PC-3 (cell line): ENCODE measurements around the gene NRXN2. TPM values are rescaled to one million over a fixed set of nuclear protein-coding genes. Genes with fewer than 3 reads are reported as not detected.

ENCODE experiments used
- ATAC-seq: fragments of 200-7000 bp; cut with Tn5 transposase; 2 replicates; pipeline ENCODE4 v1.9.1; 2020; ENCODE audit warnings: mild to moderate bottlenecking, moderate library complexity
- BruUV-seq: library from RNA; stranded (reverse); fragments of 400-500 nt; replicated peaks from 2 replicates; lab custom pipeline; 2021; lab: Mats Ljungman, UMichigan
- CTCF ChIA-PET: fragments of 300-600 bp; sonication (Branson Sonifier 250); formaldehyde crosslinking; loops from one replicate; lab custom pipeline; 2022; ENCODE audit warnings: antibody characterized with exemption; lab: Charles Lee
- POLR2A ChIA-PET: fragments of 300-600 bp; sonication (Branson Sonifier 250); formaldehyde crosslinking; loops from one replicate; lab custom pipeline; 2022; ENCODE audit warnings: antibody characterized with exemption; ENCODE audit not compliant: unreplicated experiment; lab: Charles Lee
- DNase-seq: peaks from one replicate; pipeline ENCODE4 v3.0.0-alpha.2; 2015
- H2AFZ ChIP-seq: fragments of 300-600 bp; sonication (generic); 2 replicates; pipeline ENCODE4 v1.6.0; 2016; ENCODE audit warnings: antibody characterized with exemption, low read length
- H3F3A ChIP-seq: fragments of 300-600 bp; sonication (generic); one replicate; pipeline ENCODE4 v1.6.0; 2017; ENCODE audit warnings: antibody characterized with exemption, low read length, control low read depth, mild to moderate bottlenecking; ENCODE audit not compliant: unreplicated experiment
- H3K27ac ChIP-seq: fragments of 300-600 bp; sonication (generic); 2 replicates; pipeline ENCODE4 v1.5.1; 2016; ENCODE audit warnings: mild to moderate bottlenecking, low read length
- H3K27me3 ChIP-seq: fragments of 300-600 bp; sonication (generic); 2 replicates; pipeline ENCODE4 v1.6.1; 2016; ENCODE audit warnings: low read length, mixed read lengths
- H3K36me3 ChIP-seq: fragments of 300-600 bp; sonication (generic); 2 replicates; pipeline ENCODE4 v1.6.1; 2016; ENCODE audit warnings: low read depth, mixed run types, low read length, mixed read lengths
- H3K4me1 ChIP-seq: fragments of 300-600 bp; sonication (generic); 2 replicates; pipeline ENCODE4 v1.5.1; 2016; ENCODE audit warnings: low read length; ENCODE audit not compliant: insufficient read depth
- H3K4me2 ChIP-seq: fragments of 300-600 bp; sonication (generic); 2 replicates; pipeline ENCODE4 v1.6.0; 2016; ENCODE audit warnings: low read length
- H3K4me3 ChIP-seq: fragments of 300-600 bp; sonication (generic); 2 replicates; pipeline ENCODE4 v1.5.1; 2016; ENCODE audit warnings: mild to moderate bottlenecking, low read length, mixed read lengths
- H3K79me2 ChIP-seq: fragments of 300-600 bp; sonication (generic); 2 replicates; pipeline ENCODE4 v1.6.1; 2017; ENCODE audit warnings: low read length, mixed read lengths
- H3K9ac ChIP-seq: fragments of 300-600 bp; sonication (generic); 2 replicates; pipeline ENCODE4 v1.6.0; 2016; ENCODE audit warnings: mild to moderate bottlenecking, low read length
- H3K9me2 ChIP-seq: fragments of 300-600 bp; sonication (generic); replicated peaks from 2 replicates; pipeline ENCODE4 v1.6.1; 2016; ENCODE audit warnings: mixed run types, low read length, mixed read lengths
- H3K9me3 ChIP-seq: fragments of 300-600 bp; sonication (generic); 2 replicates; pipeline ENCODE4 v1.6.1; 2016; ENCODE audit warnings: low read length, mixed read lengths
- H4K20me1 ChIP-seq: fragments of 300-600 bp; sonication (generic); 2 replicates; pipeline ENCODE4 v1.6.1; 2016; ENCODE audit warnings: low read length, mixed read lengths
- EZH2 ChIP-seq: fragments of 300-600 bp; sonication (generic); IDR thresholded peaks from one replicate; pipeline ENCODE4 v1.6.1; 2017; ENCODE audit warnings: antibody characterized with exemption, mild to moderate bottlenecking, low read length; ENCODE audit not compliant: unreplicated experiment
- EZH2phosphoT487 ChIP-seq: fragments of 300-600 bp; sonication (generic); IDR thresholded peaks from 2 replicates; pipeline ENCODE4 v1.6.1; 2018; ENCODE audit warnings: mild to moderate bottlenecking, antibody characterized with exemption, low read length, borderline replicate concordance
- intact Hi-C: fragments of 100-400 bp; cut with micrococcal nuclease; formaldehyde crosslinking; loops from 2 replicates; pipeline ENCODE4 v1.9.0; 2023
- total RNA-seq: library from RNA; depleted of rRNA; stranded (reverse); fragments of >200 nt; gene quantifications from 2 replicates; pipeline ENCODE4 v1.2.3, GENCODE V29; 2014
- TF ChIP-seq, protein P1 (sequence below): fragments of 300-600 bp; sonication (generic); conservative IDR thresholded peaks from 2 replicates; pipeline ENCODE4 v1.5.1; 2017; ENCODE audit warnings: antibody characterized with exemption, low read depth, mild to moderate bottlenecking, low read length

Gene NRXN2
- total RNA-seq, 1 experiment from 2014 or later = not detected

GRCh38 chr11:64681171-64681570, 41.8 kb downstream of the NRXN2 start:
- no peak overlapping the region for H3K27ac ChIP-seq
- TF ChIP-seq, protein P1, sequence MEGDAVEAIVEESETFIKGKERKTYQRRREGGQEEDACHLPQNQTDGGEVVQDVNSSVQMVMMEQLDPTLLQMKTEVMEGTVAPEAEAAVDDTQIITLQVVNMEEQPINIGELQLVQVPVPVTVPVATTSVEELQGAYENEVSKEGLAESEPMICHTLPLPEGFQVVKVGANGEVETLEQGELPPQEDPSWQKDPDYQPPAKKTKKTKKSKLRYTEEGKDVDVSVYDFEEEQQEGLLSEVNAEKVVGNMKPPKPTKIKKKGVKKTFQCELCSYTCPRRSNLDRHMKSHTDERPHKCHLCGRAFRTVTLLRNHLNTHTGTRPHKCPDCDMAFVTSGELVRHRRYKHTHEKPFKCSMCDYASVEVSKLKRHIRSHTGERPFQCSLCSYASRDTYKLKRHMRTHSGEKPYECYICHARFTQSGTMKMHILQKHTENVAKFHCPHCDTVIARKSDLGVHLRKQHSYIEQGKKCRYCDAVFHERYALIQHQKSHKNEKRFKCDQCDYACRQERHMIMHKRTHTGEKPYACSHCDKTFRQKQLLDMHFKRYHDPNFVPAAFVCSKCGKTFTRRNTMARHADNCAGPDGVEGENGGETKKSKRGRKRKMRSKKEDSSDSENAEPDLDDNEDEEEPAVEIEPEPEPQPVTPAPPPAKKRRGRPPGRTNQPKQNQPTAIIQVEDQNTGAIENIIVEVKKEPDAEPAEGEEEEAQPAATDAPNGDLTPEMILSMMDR = no peak
- no peaks in the 10 kb centered on the region for H3K36me3 ChIP-seq
- H3F3A ChIP-seq = no peaks in the 10 kb centered on the region
- H3K4me2 ChIP-seq = no peak overlapping the region
- H3K79me2 ChIP-seq = no peaks in the 10 kb centered on the region
- H3K27me3 ChIP-seq = peaks cover 51% of the 10 kb centered on the region
- no peak overlapping the region for H2AFZ ChIP-seq
- POLR2A ChIA-PET = no interaction called here
- no peaks in the 10 kb centered on the region for H3K4me1 ChIP-seq
- intact Hi-C loops = no loop called here
- CTCF ChIA-PET = no interaction called here
- no peak for DNase-seq
- H3K9ac ChIP-seq = no peak overlapping the region
- no peaks in the 10 kb centered on the region for H4K20me1 ChIP-seq
- no TSS peak for BruUV-seq
- no peak for ATAC-seq
- H3K4me3 ChIP-seq = no peak overlapping the region
- no peaks in the 10 kb centered on the region for H3K9me3 ChIP-seq
- H3K9me2 ChIP-seq = no peaks in the 10 kb centered on the region

GRCh38 chr11:64679846-64680245, 43.2 kb downstream of the NRXN2 start:
- no peak for ATAC-seq
- POLR2A ChIA-PET = no interaction called here

GRCh38 chr11:64677441-64678023, 45.5 kb downstream of the NRXN2 start:
- POLR2A ChIA-PET = no interaction called here
- intact Hi-C loops = no loop called here
- H3K9me3 ChIP-seq = no peaks in the 10 kb centered on the region
- no peaks in the 10 kb centered on the region for H3F3A ChIP-seq
- DNase-seq = no peak
- no peaks in the 10 kb centered on the region for H4K20me1 ChIP-seq
- no peaks in the 10 kb centered on the region for H3K36me3 ChIP-seq
- no peaks in the 10 kb centered on the region for H3K4me1 ChIP-seq
- TF ChIP-seq EZH2phosphoT487 (no peak), EZH2 (no peak)
- TF ChIP-seq, protein P1 = no peak
- H3K9me2 ChIP-seq = no peaks in the 10 kb centered on the region
- H3K4me3 ChIP-seq = no peak overlapping the region
- no peak overlapping the region for H2AFZ ChIP-seq
- CTCF ChIA-PET = no interaction called here
- no peak overlapping the region for H3K9ac ChIP-seq
- BruUV-seq = no TSS peak
- H3K4me2 ChIP-seq = no peak overlapping the region
- H3K27me3 ChIP-seq = peaks cover 75% of the 10 kb centered on the region
- no peak overlapping the region for H3K27ac ChIP-seq
- ATAC-seq = no peak
- no peaks in the 10 kb centered on the region for H3K79me2 ChIP-seq

More at GRCh38 chr11:64679846-64680245, 43.2 kb downstream of the NRXN2 start:
- CTCF ChIA-PET = interaction anchor here (0.5 to 1.4 kb wide), 2 partner anchors 9 to 25 kb away, joined by 5 to 9 read pairs; no protein-coding TSS in a partner anchor
- no peaks in the 10 kb centered on the region for H4K20me1 ChIP-seq
- H3K9me2 ChIP-seq = no peaks in the 10 kb centered on the region
- H3K27me3 ChIP-seq = peaks cover 60% of the 10 kb centered on the region
- no TSS peak for BruUV-seq
- no peak overlapping the region for H2AFZ ChIP-seq
- H3K4me1 ChIP-seq = no peaks in the 10 kb centered on the region
- intact Hi-C loops = no loop called here
- no peak overlapping the region for H3K27ac ChIP-seq
- no peak for DNase-seq
- H3K36me3 ChIP-seq = no peaks in the 10 kb centered on the region
- no peak overlapping the region for H3K4me2 ChIP-seq
- H3K9me3 ChIP-seq = no peaks in the 10 kb centered on the region
- no peak overlapping the region for H3K9ac ChIP-seq
- H3F3A ChIP-seq = no peaks in the 10 kb centered on the region
- no peaks in the 10 kb centered on the region for H3K79me2 ChIP-seq
- TF ChIP-seq EZH2phosphoT487 = no peak
- TF ChIP-seq, protein P1 = no peak
- TF ChIP-seq EZH2 = no peak
- no peak overlapping the region for H3K4me3 ChIP-seq
